ENCODE results near the gene RHOV.

DNA sequence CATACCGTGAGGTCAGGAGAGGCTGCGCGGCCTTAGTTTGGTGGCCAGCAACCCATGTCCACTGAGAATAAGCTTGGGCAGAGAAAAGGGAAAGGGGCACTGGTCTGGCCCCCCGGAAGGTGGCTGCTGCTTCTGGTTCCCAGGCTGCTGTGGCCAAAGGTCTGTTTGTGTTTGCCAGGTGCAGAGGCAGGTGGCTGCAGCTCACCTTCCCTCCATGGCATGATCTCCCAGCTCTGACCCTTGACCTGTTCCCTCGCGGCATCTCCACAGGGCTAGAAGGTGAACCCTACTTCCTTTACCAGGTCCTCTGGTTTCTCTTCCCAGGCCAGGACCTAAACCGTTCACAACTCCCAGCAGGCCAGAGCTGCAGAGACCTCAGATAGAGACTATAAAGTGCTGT lies 34.1 kb upstream of the RHOV start:
- TF ChIP-seq, protein P1, sequence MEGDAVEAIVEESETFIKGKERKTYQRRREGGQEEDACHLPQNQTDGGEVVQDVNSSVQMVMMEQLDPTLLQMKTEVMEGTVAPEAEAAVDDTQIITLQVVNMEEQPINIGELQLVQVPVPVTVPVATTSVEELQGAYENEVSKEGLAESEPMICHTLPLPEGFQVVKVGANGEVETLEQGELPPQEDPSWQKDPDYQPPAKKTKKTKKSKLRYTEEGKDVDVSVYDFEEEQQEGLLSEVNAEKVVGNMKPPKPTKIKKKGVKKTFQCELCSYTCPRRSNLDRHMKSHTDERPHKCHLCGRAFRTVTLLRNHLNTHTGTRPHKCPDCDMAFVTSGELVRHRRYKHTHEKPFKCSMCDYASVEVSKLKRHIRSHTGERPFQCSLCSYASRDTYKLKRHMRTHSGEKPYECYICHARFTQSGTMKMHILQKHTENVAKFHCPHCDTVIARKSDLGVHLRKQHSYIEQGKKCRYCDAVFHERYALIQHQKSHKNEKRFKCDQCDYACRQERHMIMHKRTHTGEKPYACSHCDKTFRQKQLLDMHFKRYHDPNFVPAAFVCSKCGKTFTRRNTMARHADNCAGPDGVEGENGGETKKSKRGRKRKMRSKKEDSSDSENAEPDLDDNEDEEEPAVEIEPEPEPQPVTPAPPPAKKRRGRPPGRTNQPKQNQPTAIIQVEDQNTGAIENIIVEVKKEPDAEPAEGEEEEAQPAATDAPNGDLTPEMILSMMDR (conservative IDR thresholded peaks at IDR 0.05; ENCODE audit: low read length), result no peak
- TF ChIP-seq EZH2phosphoT487 (IDR thresholded peaks at IDR 0.05; ENCODE audit: borderline replicate concordance), result no peak
